ENCODE data around the gene FAM83G. TPM values are rescaled to one million over a fixed set of nuclear protein-coding genes. Genes with fewer than 3 reads are reported as not detected.

The FAM83G gene
- total RNA-seq, 1 experiment from 2014 or later, result 24.3 TPM

GRCh38 chr17:18946536-18946935 is 58.0 kb downstream of the FAM83G start:
- intact Hi-C loops (cut with micrococcal nuclease; ENCODE audit: unreplicated experiment), result no loop called here
- Mint-ChIP-seq H3K27me3 (ENCODE audit: insufficient read depth, unreplicated experiment) (no peaks in the 10 kb centered on the region), H3K27ac (ENCODE audit: unreplicated experiment) (peak overlapping the region; percentile 8), H3K9me3 (ENCODE audit: unreplicated experiment) (no peaks in the 10 kb centered on the region), H3K4me1 (ENCODE audit: low read depth, unreplicated experiment) (peaks cover 20% of the 10 kb centered on the region), H3K36me3 (ENCODE audit: insufficient read depth, unreplicated experiment) (no peaks in the 10 kb centered on the region), H3K4me3 (ENCODE audit: unreplicated experiment) (no peak overlapping the region)
- Histone ChIP-seq H3K9me3 (no peaks in the 10 kb centered on the region), H3K36me3 (ENCODE audit: control insufficient read depth, insufficient read depth, low read length) (no peaks in the 10 kb centered on the region), H3K4me1 (peaks cover 11% of the 10 kb centered on the region), H3K27me3 (replicated peaks; ENCODE audit: control insufficient read depth, insufficient read depth, low read length) (no peaks in the 10 kb centered on the region), H3K4me3 (ENCODE audit: low read depth, low read length) (no peak overlapping the region)
- peak; percentile 67 to 89 for DNase-seq
- BruUV-seq (replicated peaks), result no TSS peak
- ChIA-PET POLR2A (no interaction called here), CTCF (no interaction called here)
- no peak for TF ChIP-seq CTCF (IDR thresholded peaks at IDR 0.05; ENCODE audit: insufficient read depth in 1 of 2, low read depth in 1 of 2, low read length in 1 of 2, severe bottlenecking in 1 of 2, unreplicated experiment in 1 of 2)

DNA sequence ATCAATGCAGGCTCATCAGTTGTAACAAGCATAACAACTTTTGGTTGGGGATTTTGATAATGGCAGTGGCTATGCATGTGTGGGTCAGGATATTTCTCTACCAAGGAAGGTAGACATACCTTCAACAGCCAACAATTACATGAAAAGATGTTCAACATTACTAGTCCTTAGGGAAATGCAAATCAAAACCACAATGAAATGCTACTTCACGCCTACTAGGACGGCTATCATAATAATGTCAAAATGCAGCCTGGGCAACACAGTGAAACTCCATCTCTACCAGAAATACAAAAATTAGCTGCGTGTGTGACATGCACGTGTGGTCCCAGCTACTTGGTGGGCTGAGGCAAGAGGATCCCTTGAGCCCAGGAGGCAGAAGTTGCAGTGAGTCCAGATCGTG is 59.9 kb downstream of the FAM83G start:
- Histone ChIP-seq H3K4me1 (peaks cover 11% of the 10 kb centered on the region; the same call in 1 of the 2 replicates), H3K4me3 (ENCODE audit: low read depth, low read length) (no peak overlapping the region), H3K36me3 (ENCODE audit: control insufficient read depth, insufficient read depth, low read length) (no peaks in the 10 kb centered on the region), H3K27me3 (replicated peaks; ENCODE audit: control insufficient read depth, insufficient read depth, low read length) (no peaks in the 10 kb centered on the region), H3K9me3 (no peaks in the 10 kb centered on the region)
- ChIA-PET POLR2A (no interaction called here), CTCF (no interaction called here)
- Mint-ChIP-seq H3K4me1 (ENCODE audit: low read depth, unreplicated experiment) (peaks cover 20% of the 10 kb centered on the region), H3K36me3 (ENCODE audit: insufficient read depth, unreplicated experiment) (no peaks in the 10 kb centered on the region), H3K27ac (ENCODE audit: unreplicated experiment) (no peak overlapping the region), H3K4me3 (ENCODE audit: unreplicated experiment) (no peak overlapping the region), H3K9me3 (ENCODE audit: unreplicated experiment) (no peaks in the 10 kb centered on the region), H3K27me3 (ENCODE audit: insufficient read depth, unreplicated experiment) (no peaks in the 10 kb centered on the region)
- no peak for TF ChIP-seq CTCF (IDR thresholded peaks at IDR 0.05; ENCODE audit: insufficient read depth in 1 of 2, low read depth in 1 of 2, low read length in 1 of 2, severe bottlenecking in 1 of 2, unreplicated experiment in 1 of 2)
- intact Hi-C loops (cut with micrococcal nuclease; ENCODE audit: unreplicated experiment), result no loop called here
- BruUV-seq (replicated peaks), result no TSS peak
- no peak for DNase-seq

DNA sequence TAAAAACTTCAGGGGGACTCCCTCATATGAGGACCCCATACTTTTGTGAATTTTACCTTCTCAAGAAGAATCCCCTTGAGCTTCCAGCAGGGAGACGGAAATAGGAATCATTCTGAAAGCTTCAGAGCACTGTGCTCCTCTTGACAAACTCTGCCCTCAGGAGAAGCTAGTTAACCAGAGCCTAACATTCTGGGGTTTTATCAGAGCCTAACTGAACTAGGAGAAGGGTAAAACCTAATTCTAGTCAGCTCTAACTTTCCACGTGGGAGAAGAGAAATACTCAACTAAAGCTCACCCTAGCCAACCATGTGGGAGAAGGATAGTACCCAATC is 65.9 kb downstream of the FAM83G start:
- no peak overlapping the region for H3K4me3 Mint-ChIP-seq (ENCODE audit: unreplicated experiment)
- POLR2A ChIA-PET, result no interaction called here
- H3K27ac Mint-ChIP-seq (ENCODE audit: unreplicated experiment), result peak overlapping the region; percentile 34
- H3K27me3 ChIP-seq (replicated peaks; ENCODE audit: control insufficient read depth, insufficient read depth, low read length), result no peaks in the 10 kb centered on the region
- intact Hi-C loops (cut with micrococcal nuclease; ENCODE audit: unreplicated experiment), result loop anchor here (5.0 kb wide), 1 partner anchor 81 kb away; the partner anchor contains the start of gene PRPSAP2
- BruUV-seq (replicated peaks), result no TSS peak
- CTCF ChIA-PET, result interaction anchor here (0.7 kb wide), 1 partner anchor 13 kb away, joined by 3 read pairs; the partner anchor contains the start of gene SLC5A10
- no peaks in the 10 kb centered on the region for H3K9me3 Mint-ChIP-seq (ENCODE audit: unreplicated experiment)
- no peaks in the 10 kb centered on the region for H3K9me3 ChIP-seq
- TF ChIP-seq CTCF (IDR thresholded peaks at IDR 0.05; ENCODE audit: insufficient read depth in 1 of 2, low read depth in 1 of 2, low read length in 1 of 2, severe bottlenecking in 1 of 2, unreplicated experiment in 1 of 2), result no peak
- peaks cover 11% of the 10 kb centered on the region for H3K4me1 Mint-ChIP-seq (ENCODE audit: low read depth, unreplicated experiment)
- no peaks in the 10 kb centered on the region for H3K27me3 Mint-ChIP-seq (ENCODE audit: insufficient read depth, unreplicated experiment)
- peaks cover 9% of the 10 kb centered on the region; the same call in 1 of the 2 replicates for H3K4me1 ChIP-seq
- no peak for DNase-seq
- H3K36me3 ChIP-seq (ENCODE audit: control insufficient read depth, insufficient read depth, low read length), result no peaks in the 10 kb centered on the region
- H3K36me3 Mint-ChIP-seq (ENCODE audit: insufficient read depth, unreplicated experiment), result no peaks in the 10 kb centered on the region
- H3K4me3 ChIP-seq (ENCODE audit: low read depth, low read length), result no peak overlapping the region

All from Caco-2 (cell line).